A673 (cell line): ENCODE results near the gene NLRP1. TPM values are rescaled to one million over a fixed set of nuclear protein-coding genes. Genes with fewer than 3 reads are reported as not detected.

Experiments used
- BruUV-seq: library from RNA; stranded (reverse); fragments of 400-500 nt; replicated peaks from 2 replicates; lab custom pipeline; 2021; lab: Mats Ljungman, UMichigan
- CTCF ChIA-PET: fragments of 300-600 bp; sonication (Branson Sonifier 250); formaldehyde crosslinking; loops from one replicate; lab custom pipeline; 2022; ENCODE audit warnings: antibody characterized with exemption; lab: Charles Lee
- POLR2A ChIA-PET: fragments of 300-600 bp; sonication (Branson Sonifier 250); formaldehyde crosslinking; loops from one replicate; lab custom pipeline; 2022; ENCODE audit warnings: antibody characterized with exemption; ENCODE audit not compliant: low non-redundant PET; lab: Charles Lee
- DNase-seq: peaks from one replicate; pipeline ENCODE4 v3.0.0-alpha.2; 2015; ENCODE audit warnings: low spot score
- H3K27ac ChIP-seq: fragments of 200-600 bp; sonication (generic); 2 replicates; pipeline ENCODE4 v1.5.1; 2016; ENCODE audit warnings: mixed run types, low read depth, mild to moderate bottlenecking, mixed read lengths, antibody characterized with exemption, low read length; ENCODE audit not compliant: poor library complexity, severe bottlenecking
- H3K27me3 ChIP-seq: fragments of 200-600 bp; sonication (generic); replicated peaks from 2 replicates; pipeline ENCODE4 v1.6.1; 2017; ENCODE audit warnings: mixed run types, low read depth, mild to moderate bottlenecking, mixed read lengths, antibody characterized with exemption, low read length; ENCODE audit not compliant: insufficient read depth, poor library complexity
- H3K36me3 ChIP-seq: fragments of 200-600 bp; sonication (generic); 2 replicates; pipeline ENCODE4 v1.6.1; 2016; ENCODE audit warnings: mixed run types, mild to moderate bottlenecking, mixed read lengths, antibody characterized with exemption, low read length; ENCODE audit not compliant: insufficient read depth, poor library complexity, severe bottlenecking
- H3K4me1 ChIP-seq: fragments of 200-600 bp; sonication (generic); 2 replicates; pipeline ENCODE4 v1.6.1; 2017; ENCODE audit warnings: mixed run types, mild to moderate bottlenecking, mixed read lengths, antibody characterized with exemption, low read length; ENCODE audit not compliant: insufficient read depth, poor library complexity, severe bottlenecking
- H3K4me3 ChIP-seq: fragments of 200-600 bp; sonication (generic); 2 replicates; pipeline ENCODE4 v1.5.1; 2016; ENCODE audit warnings: low read depth, mixed run types, mild to moderate bottlenecking, mixed read lengths, low read length; ENCODE audit not compliant: poor library complexity, severe bottlenecking
- H3K9me3 ChIP-seq: fragments of 200-600 bp; sonication (generic); 2 replicates; pipeline ENCODE4 v1.6.1; 2016; ENCODE audit warnings: mixed run types, low read depth, mild to moderate bottlenecking, mixed read lengths, antibody characterized with exemption, low read length; ENCODE audit not compliant: poor library complexity, severe bottlenecking
- CTCF ChIP-seq: fragments of 300-800, 200-600 bp; sonication (generic); conservative IDR thresholded peaks from 2 replicates; pipeline ENCODE4 v1.5.1; 2017; ENCODE audit warnings: low read depth, mild to moderate bottlenecking, antibody characterized with exemption, low read length, moderate library complexity, mixed read lengths
- EZH2 ChIP-seq: fragments of 200-600 bp; sonication (generic); IDR thresholded peaks from 2 replicates; pipeline ENCODE4 v1.6.1; 2017; ENCODE audit warnings: borderline replicate concordance, low read depth, mild to moderate bottlenecking, mixed read lengths, antibody characterized with exemption, low read length; ENCODE audit not compliant: poor library complexity, severe bottlenecking
- intact Hi-C: fragments of 100-400 bp; cut with micrococcal nuclease; formaldehyde crosslinking; loops from one replicate; pipeline ENCODE4 v1.10.0; 2022; ENCODE audit not compliant: unreplicated experiment
- total RNA-seq: library from RNA; stranded (reverse); gene quantifications from 2 replicates; pipeline ENCODE4 v1.2.3, GENCODE V29; 2021

NLRP1 gene
- total RNA-seq, 1 experiment from 2014 or later, result 5.2 TPM

DNA sequence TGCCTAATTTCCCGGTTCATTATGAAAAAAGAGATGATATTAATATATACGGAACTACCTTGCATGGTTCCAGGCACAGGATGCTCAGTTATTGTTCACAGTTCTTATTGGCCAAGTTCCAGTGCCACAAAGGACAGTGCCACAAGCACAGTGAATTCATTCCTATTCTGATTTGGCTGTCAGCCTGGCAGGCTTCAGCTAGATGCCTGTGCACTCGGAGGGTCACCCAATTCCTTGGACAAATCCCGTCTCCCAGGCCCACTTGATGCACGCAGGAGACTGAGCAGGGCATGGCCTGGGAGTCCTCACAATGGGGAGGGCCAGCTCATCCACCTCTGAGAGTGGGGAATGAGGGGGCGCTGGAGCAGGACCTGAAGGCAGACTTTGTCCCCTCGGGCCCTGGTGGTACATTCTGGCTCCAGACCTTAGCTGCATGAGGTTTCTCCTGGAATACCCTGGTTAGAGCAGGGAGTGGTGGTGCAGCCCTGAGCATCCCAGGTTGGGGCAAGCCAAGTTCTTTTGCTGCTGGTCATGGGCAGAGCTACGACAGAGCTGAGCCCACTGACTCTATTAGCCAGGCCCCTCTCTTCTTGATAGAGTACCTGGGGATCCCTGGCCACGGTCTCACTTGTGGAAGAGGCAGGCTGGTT, 56.6 kb downstream of the NLRP1 start:
- POLR2A ChIA-PET, result no interaction called here

GRCh38 chr17:5526821-5527598, 57.3 kb downstream of the NLRP1 start:
- H3K9me3 ChIP-seq, result no peaks in the 10 kb centered on the region
- H3K27me3 ChIP-seq, result no peaks in the 10 kb centered on the region
- peak overlapping the region; percentile 30 for H3K27ac ChIP-seq
- intact Hi-C loops, result no loop called here
- no peaks in the 10 kb centered on the region for H3K4me1 ChIP-seq
- ChIA-PET POLR2A (no interaction called here), CTCF (no interaction called here)
- H3K4me3 ChIP-seq, result no peak overlapping the region
- no peaks in the 10 kb centered on the region for H3K36me3 ChIP-seq
- BruUV-seq, result no TSS peak
- no peak for TF ChIP-seq CTCF
- TF ChIP-seq EZH2, result no peak
- DNase-seq, result peak; percentile 79

More for the DNA sequence above, 56.6 kb downstream of the NLRP1 start:
- Histone ChIP-seq H3K9me3 (no peaks in the 10 kb centered on the region), H3K27ac (no peak overlapping the region), H3K36me3 (no peaks in the 10 kb centered on the region), H3K27me3 (no peaks in the 10 kb centered on the region), H3K4me1 (no peaks in the 10 kb centered on the region), H3K4me3 (no peak overlapping the region)
- BruUV-seq, result no TSS peak
- no peak for DNase-seq
- TF ChIP-seq EZH2, result no peak
- TF ChIP-seq CTCF, result no peak
- CTCF ChIA-PET, result no interaction called here
- intact Hi-C loops, result no loop called here

DNA sequence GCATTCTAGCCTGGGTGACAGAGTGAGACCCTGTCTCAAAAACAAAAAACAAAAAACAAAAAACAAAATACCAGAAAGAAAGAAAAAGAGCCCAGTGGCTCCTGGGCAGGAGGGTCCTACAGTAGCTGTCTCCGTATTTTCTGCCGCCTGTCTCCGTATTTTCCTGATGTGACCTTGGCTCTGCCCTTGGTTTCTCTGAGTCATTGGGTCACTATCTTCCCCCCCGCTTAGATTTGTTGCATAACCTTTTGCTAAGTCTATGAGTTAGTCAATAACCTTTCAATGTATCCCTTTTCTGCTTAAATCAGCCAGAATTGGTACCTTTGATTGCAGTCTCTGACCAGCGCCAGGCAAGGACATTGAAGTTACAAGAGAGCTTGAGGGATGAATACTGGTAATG, 61.1 kb downstream of the NLRP1 start:
- Histone ChIP-seq H3K9me3 (no peaks in the 10 kb centered on the region), H3K27ac (no peak overlapping the region), H3K4me3 (no peak overlapping the region), H3K36me3 (no peaks in the 10 kb centered on the region), H3K4me1 (no peaks in the 10 kb centered on the region), H3K27me3 (no peaks in the 10 kb centered on the region)
- intact Hi-C loops, result no loop called here
- DNase-seq, result no peak
- CTCF ChIA-PET, result no interaction called here
- POLR2A ChIA-PET, result no interaction called here
- no TSS peak for BruUV-seq
- TF ChIP-seq CTCF, result no peak
- no peak for TF ChIP-seq EZH2
